ENCODE data around the gene TMEM44.

Gene TMEM44, protein sequence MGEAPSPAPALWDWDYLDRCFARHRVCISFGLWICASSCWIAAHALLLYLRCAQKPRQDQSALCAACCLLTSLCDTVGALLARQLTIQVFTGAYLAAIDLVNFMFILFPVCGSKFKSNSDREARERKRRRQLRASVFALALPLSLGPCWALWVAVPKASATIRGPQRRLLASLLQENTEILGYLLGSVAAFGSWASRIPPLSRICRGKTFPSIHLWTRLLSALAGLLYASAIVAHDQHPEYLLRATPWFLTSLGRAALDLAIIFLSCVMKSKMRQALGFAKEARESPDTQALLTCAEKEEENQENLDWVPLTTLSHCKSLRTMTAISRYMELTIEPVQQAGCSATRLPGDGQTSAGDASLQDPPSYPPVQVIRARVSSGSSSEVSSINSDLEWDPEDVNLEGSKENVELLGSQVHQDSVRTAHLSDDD

DNA sequence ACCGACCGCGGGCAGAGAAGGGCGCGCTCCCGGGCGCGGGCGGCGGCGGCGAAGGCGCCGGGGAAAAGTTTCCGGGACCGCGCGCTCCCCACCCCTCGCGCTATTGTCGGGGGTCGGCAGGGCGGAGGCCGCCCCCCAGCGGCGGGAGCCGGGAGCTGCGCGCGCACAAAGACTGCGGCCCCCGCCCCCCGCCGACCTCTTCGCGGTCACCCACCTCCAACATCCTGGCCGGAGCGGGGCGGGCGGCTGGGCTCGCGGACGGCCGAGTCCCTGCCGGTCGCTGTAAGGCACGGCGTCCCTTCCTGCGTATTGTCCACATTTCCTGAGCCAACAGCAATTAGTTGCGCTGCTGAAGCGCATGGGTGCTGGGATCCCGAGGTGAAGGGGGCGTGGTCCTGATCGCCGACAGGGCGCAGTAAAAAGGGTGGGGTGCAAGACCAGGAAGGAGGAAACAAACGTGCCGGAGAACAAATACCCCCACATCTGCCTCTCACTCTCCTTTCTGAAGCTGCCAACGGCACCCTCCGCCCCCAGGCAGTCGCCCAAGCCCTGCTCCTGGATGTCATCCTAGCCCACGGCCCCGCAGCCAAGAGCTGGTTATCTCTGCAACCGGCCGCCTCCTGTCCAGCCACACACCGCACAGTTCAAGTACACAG, at the start of gene TMEM44:
TSS of gene TMEM44 (minus strand) at position 71 of the 656 bp plus-strand sequence. CDS start 204 bp downstream, outside the sequence.
- FAIRE-seq: no peak

DNA sequence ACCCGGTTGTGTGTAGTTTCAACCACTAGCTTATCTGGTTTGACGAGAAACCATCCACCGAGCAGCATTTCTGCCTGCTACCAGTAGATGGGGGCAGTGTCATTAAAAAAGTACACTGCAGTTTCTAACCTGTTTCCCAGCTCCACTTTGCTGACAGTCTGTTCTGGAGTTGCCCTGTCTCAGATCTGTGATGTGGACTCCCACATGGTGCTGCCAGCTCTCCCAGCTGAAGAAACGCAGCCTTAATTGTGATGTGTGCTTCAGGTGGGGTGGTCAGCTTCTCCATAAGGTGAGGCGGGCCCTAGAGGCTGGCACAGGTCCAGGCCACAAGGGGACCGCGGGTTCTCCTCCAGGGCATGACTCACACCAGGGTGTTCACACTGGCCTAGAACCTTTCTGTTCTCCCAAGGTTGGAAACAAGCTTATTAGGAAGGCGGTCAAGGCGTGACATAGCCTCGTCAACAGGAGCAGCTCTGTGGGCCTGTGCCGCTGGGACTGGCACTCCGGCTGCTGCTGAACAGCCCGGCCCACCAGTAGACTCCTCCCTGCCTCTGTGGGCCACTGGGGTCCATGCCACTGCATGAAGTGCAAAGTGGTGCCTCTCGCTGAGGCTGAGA, 49.6 kb upstream of the TMEM44 start:
- peak; percentile 89 for FAIRE-seq

DNA sequence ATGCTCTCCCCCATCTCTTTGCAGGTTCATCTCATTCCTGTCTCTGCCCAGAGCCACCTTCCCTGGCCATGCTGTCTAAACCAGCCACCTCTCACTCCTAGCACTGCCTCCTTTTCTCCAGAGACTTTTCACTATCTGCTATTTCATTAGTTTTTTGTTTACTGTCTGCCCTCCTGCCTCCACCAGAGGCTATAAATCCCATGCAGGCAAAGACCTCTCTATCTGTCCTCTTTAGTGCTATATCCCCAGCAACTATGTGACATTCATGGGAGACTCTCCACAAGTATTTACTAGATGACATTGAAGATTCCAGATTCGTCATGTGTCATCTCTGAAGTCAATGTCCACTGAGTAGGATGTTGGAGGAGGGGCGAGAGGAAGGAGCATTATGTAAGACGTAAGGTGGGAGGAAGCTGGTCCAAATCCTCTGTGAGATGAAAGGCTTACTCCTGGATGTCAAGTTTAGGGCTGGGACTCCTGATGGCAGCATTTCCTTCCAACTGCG, 49.0 kb upstream of the TMEM44 start:
- FAIRE-seq: no peak

DNA sequence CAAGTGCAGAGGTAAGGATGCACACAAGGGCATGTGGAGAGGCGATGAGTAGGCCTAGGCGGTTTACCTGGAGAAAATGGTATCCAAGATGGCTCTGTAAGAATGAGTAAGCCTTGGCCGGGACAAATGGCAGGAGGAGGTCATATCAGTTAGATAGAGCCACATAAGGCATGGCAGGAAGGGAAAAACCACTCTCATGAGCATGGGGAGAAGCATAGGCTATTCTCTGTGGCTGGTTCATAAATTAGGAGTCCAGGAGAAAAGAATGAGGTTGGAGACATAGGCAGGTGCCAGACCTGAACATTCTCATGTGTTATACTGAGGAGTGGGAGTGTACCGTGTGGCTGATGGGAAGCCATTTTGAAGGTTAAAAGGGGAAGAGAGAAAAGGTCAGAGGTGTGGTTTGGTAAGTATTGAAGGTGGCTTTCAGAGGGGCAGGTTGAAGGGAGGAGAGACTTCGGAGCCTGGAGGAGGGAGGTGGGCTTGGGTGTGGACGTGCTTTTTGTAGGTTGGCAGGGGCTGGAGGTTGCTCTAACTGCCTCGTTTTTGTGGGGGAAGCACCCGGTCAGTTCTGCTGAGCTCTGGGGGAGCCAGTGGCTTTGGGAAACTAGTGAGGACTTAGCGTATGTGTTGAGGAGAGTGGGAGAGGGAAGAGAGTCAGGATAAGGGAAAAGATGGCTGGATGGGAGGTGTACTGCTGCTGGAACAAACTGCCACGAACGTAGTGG, 47.8 kb upstream of the TMEM44 start:
- no peak for FAIRE-seq

DNA sequence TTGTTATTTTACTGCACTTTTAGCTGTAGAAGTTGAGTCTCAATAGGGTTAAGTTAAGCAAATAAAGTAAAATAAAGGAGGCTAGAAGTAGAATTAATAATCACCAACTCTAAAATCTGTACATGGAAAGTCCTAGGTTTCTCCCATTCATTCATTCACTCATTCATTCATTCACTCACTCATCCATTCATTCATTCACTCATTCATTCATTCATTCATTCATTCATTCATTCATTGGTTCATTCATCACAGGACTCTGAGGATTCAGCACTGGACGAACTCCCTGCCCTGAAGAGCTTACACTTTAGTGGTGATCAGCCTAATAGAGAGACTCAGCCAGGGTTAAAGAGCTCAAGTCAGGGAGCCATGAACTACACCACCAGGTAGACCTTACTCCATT, 43.3 kb upstream of the TMEM44 start:
- FAIRE-seq: no peak

DNA sequence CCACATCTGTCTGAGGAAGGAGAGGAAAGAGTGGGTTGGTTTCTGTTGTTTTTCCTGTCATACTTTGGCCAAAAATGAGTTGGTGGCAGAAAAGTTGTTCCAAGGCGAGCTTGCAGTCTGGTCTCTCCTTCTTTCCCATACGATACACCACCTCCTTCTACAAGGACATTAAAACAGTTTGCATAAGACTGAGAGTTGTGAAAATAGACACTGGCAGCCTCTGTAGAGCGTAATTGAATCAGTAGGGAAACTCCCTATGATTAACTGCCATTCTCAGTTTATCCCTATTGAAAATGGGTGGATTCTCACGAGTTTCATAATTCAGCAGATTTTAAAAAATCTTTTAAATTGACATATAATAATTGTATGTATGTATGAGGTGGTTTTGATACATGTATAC, 42.5 kb upstream of the TMEM44 start:
- no peak for FAIRE-seq

DNA sequence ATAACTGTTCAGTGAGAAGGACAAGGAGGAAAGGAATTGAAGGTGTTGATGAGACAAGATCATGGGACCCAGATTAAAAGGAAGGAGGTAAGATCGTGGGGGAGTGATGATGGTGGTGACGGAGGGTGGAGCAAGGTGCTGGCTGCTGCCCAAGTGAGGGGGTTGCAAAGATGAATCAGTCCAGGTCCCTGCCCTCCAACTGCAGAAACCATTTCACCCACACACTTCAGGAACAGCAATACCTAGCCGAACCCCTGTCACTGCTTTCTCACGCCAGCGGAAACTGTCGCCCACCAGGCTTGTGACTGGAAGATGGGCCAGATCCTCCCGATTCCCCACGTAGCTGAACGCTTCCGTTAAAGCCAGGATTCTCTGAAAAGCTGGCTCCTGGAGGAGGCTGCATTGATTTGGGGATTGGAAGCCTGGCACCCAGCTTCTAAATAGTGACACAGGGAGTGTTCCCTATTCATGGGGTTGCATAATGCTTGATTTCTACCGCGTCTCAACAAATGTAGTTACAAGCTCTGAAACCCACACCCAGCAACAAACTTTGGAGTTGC, 41.9 kb upstream of the TMEM44 start:
- FAIRE-seq: no peak

DNA sequence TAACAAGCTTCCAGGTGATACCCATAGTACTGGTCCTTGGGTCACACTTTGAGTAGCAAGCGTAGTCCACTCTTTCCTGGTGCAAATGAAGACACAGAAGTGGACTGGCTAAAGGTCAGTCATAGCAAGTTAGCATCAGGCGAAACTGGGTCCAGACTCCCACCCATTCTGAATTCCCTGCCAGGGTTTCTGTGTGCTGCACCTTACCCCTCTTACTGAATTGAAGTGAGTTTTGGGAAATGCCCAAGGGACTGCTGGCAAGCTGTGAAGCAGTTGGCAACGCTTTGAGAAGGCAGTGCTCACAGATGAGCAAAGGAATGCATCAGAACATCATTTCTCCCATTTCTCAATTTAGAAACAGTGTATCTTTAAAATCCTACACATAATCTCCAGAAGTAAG, 40.5 kb upstream of the TMEM44 start:
- FAIRE-seq: no peak

DNA sequence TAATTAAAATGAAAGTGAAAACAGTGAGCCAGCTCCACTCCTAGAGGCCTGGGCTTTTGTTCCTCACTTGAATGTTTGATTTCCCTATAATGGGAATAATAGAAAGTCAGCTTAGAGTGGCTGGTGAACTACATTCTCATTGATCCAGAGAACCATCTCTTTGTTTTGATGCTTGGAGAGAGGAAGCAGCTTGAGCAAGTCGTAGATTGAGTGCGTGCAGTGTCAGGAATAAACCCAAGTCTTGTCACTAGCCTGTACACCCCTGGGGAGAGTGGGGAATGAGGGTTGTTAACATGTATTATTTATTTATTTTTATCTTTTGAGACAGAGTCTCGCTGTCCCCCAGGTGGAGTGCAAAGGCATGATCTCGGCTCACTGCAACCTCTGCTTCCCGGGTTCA, 39.7 kb upstream of the TMEM44 start:
- no peak for FAIRE-seq

DNA sequence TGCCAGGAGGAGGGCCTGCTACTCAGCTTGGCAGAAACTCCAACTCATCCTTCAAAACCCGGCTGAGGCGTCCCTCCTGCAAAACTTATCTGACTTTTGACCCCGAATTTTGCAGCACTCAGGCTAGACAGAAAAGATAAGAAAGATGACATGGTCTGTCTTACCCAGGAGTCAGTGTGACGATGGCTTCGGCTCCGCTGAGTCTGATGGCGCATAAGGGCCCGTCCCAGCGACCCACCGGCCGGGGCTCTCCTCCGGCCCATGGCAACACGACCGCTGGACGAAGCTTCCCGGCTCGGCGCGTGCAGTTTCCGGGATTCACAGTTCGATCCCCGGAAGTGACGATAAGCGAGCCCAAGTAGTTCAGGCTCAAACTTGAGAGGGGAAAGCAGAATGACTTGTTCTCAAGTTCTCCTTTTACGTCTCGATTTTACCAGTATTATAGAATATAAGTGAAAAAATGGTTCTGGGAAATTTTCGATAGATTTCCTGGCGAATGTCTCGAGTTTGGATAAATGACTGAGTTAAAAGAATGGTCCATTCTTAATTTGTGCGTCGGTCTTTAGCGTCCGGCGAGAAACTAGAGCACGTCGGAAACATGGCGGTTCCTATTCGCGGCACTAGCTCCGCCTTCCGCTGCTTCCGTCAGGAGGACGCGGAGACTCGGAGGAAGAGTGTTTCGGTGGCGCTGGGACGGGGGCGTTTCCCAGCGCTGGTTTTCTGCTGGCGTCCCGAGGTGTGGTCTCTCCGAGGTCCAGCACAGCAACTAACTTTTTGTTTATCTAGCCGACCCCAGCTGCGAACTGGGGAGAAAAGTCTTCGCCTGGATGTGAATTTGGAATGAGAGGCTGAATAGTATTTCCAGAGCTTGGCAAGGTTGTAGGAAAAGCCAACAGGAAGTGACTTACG, 38.9 kb upstream of the TMEM44 start, which contains the start of gene LSG1:
TSS of gene LSG1 (minus strand) at position 292 of the 909 bp plus-strand sequence. CDS start at position 263, 29 bp downstream.
- FAIRE-seq: peak; percentile 84

DNA sequence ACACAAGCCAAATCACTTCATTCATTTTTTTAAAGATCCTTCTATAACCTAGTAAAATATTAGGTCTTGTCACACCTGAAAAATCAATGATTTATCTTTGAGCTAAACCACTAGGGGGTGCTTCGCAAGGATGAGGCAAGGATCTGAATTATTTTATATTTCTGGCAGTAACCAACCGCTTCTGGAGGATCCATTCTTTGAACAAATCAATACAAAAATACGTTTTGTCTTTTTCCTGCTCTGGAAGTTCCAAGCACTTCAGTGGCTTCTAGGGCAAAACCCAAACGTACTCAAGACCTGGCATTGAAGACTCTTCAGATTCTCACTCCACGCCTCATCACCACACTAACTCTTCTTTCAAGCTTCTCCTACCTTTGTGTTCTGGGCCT, 38.3 kb upstream of the TMEM44 start:
- no peak for FAIRE-seq

DNA sequence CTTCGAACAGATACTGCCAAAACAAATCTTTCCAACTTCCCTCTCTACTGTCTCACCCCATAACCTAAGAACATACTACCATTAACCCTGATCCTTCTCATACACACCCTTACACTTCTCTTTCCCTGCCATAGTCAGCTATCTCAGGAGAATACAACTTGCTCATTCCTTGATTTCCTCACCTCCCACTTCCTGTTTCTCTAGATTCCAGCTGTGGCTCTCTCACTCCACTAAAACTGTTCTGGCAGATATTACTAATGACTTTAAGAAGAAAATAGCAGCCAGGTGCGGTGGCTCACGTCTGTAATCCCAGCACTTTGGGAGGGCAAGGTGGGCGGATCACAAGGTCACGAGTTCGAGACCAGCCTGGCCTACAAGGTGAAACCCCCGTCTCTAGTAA, 34.1 kb upstream of the TMEM44 start:
- no peak for FAIRE-seq

DNA sequence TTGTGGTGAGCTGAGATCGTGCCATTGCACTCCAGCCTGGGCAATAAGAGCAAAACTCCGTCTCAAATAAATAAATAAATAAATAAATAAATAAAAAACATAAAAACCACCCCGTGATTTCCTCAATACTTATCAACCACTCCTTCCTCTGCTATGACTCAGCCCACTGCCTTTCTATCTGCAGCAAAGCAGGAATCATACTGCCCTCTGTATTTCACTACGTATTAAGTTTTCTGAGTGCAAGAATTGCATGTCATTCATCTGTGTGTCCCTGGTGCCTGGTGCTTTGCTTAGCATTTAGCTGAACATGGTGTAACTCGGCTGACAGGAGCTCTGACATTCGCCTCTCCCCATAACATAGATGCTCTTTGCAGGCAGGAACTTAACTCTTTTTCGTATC, 31.6 kb upstream of the TMEM44 start:
- FAIRE-seq: no peak

DNA sequence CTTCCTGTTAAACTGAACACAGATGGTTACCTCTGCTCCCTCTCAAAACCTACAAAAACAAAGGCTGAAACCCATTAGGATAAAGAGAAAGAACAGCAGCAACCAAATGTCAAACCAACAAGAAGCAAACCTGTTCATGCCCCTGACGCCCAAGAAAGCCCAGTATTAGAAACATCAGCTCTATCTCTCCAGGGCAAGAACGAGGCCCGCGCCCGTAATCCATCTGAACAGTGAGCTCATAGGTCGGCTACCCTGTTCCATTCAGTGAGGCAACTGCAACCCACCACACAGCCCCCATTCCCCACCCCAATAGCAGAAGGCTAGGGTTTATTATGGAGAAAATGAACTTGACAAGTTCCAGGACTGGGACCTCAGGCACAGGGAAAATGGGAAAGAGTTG, 28.7 kb upstream of the TMEM44 start:
- FAIRE-seq: no peak

DNA sequence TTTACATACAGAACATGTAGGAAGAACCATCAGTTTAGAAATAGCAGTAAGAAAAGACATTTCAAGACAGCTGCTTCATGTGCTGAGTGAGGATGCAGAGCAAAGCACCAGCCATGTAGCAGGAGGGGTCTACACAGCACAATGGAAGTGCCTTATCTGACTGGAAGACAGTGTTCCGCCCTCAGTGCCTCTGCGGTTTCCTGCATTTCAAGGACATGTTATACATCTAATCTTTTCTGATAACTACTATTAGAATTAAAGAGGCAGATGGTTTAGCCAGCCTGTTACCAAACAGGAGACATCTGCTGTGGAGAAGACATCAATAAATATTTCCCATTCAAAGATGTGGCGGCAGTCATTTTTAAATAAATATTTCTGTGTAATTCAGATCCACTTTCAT, 28.2 kb upstream of the TMEM44 start:
- FAIRE-seq: no peak

DNA sequence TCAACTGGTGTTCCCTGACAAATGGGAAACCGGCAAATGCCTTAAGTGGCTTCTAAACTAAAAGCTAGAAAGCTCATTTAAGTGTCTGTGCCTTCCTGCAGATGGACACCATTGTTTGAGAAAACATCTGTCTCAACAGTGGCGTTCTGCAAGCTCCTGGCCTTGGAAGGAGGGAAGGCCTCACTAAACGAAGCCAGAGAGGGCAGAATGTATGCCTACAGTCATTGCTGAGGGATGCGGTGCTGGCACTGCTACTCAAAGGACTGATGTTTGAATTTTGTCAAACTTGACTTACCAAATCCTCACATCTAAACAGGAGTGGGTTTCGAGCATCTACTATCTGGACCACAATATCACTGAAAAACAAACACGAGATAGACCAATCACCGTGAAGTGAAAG, 26.6 kb upstream of the TMEM44 start:
- FAIRE-seq: no peak

DNA sequence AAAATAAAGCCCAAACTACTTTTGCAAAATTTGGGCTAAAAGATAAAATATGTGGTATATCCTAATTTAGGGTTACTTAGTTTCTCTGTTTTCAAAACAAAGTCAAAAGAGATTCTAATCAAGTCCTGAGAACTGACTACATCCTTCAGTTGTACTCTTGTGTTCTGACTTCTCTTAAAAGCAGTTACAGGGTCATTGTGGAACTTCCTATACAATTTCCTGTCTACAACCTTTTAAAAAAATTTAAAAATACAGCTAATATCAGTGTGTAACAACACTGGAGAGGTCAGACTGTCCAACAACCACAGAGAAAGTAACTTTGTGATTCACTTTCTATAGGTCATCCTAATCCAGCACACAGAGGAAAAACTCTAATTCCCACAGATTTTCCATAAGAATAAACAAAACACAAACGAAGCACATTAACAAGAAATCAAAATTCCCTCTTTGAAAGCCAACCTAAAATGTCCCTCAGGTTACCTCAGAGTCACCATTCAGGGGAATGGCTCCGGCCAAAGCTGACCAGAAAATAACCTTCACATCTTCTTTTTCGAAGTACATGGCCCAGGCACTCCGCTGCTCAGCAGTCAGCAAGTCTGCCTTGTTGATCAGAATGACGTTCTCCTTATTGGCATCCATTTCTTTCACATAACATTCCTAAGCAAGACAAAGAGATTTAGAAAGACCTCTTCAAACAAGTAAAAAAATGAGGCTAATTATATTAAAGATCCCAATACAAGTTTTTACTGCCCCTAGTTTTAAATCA, 25.4 kb upstream of the TMEM44 start:
- no peak for FAIRE-seq

DNA sequence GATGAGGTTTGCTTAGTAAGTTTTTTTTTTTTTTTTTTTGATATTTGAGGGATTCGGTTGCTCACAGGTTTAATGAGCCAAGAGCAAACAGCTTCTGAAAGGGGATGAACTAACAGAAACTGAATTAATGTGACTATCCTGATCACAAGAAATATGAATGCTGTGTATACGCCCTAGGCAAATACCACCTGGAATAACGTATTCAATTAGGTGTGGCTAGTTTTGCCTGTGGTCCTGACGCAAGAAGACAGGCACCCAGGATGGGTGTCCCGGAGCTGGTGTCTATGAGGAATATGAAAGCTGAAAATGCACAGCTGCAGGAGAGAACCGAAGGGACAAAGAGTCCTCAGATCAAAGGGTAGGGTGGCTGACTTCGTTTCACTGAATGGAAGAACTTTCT, 24.2 kb upstream of the TMEM44 start:
- no peak for FAIRE-seq

DNA sequence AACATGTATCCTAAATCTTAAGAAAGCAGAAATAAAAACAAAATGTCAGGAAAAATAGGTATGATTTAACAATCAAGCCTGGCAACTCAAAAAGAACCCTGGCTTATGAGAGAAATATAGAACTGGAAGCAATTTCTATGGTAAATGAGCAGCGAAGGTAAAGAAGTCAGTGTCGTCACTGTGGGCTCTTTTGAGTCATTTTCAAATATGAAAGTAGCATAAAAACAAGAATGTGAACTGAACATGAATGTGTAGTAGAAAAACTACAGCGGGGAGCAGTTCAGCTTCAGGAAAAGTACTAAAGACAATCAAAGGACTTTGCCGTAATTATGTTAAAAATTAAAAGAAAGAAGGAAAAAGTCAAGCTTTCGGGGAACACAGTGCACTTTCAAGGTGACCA, 21.2 kb upstream of the TMEM44 start:
- no peak for FAIRE-seq

DNA sequence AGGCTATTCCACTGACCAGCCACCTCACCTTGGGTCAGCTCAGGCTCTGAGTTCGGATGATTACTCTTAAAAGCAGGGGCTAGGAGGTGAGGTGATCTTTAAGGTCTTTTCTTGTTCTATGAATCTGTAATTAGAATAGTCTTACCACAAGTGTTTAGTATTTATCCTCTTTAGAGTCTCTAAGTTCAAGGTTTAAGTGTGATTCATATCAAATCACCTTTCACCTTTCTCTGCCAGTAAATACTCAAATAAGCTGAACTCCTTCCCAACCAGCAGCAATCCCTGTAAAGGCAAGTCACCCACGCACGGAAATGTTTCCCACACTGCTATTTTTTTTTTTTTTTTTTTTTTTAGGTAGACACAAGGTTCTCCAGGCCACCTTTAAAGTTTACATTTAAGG, 14.5 kb upstream of the TMEM44 start:
- no peak for FAIRE-seq

DNA sequence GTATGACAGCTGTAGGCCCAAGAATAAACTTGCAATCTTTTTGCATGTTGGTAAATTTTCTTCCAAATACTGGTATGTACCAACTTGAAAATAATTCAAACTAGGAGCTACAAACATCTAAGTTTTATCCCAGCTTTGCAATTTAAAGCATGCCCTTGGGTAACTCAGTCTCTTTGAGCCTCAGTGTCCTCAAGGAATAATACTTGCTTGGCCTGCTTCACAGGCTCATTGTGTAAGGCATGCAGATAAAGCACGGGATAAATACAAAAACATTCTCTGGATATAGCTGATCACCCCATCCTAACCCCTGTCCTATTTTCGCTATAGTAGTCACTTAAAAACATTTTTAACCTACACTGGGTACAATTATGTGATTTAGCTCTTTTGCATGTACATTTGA, 9.6 kb upstream of the TMEM44 start:
- FAIRE-seq: no peak
